MCF 10A (cell line): ENCODE data around the gene OR1F1. TPM values are rescaled to one million over a fixed set of nuclear protein-coding genes. Genes with fewer than 3 reads are reported as not detected.
"Not testable (repeated sequence)": the region's sequence is repeated elsewhere in the genome, so short reads cannot be mapped to it uniquely, and the experiment has no call there.

Experiments
- BruUV-seq: library from RNA; stranded (reverse); fragments of 400-500 nt; replicated peaks from 2 replicates; lab custom pipeline; 2021; lab: Mats Ljungman, UMichigan
- CTCF ChIA-PET: fragments of 300-600 bp; sonication (Branson Sonifier 250); formaldehyde crosslinking; extraction: SDS; loops from one replicate; lab custom pipeline; 2021; ENCODE audit warnings: antibody characterized with exemption, inconsistent platforms; lab: Yijun Ruan, JAX
- POLR2A ChIA-PET: fragments of 300-600, 350-650 bp; sonication (Branson Sonifier 250); formaldehyde crosslinking; extraction: SDS; loops from one replicate; lab custom pipeline; 2020; ENCODE audit warnings: antibody characterized with exemption, inconsistent platforms; lab: Yijun Ruan, JAX
- DNase-seq: peaks from one replicate; pipeline ENCODE4 v3.0.0-alpha.2; 2018; ENCODE audit not compliant: unreplicated experiment
- H3K27ac Mint-ChIP-seq: one replicate; pipeline ENCODE4 v1.8.0; 2022; ENCODE audit warnings: mild to moderate bottlenecking, low read depth, mixed read lengths; ENCODE audit not compliant: unreplicated experiment
- H3K27me3 Mint-ChIP-seq: one replicate; pipeline ENCODE4 v1.8.0; 2022; ENCODE audit warnings: mixed read lengths; ENCODE audit not compliant: insufficient read depth, unreplicated experiment
- H3K36me3 Mint-ChIP-seq: one replicate; pipeline ENCODE4 v1.8.0; 2022; ENCODE audit warnings: mild to moderate bottlenecking, moderate library complexity, mixed read lengths; ENCODE audit not compliant: insufficient read depth, unreplicated experiment
- H3K4me1 Mint-ChIP-seq: one replicate; pipeline ENCODE4 v1.8.0; 2022; ENCODE audit warnings: mixed read lengths; ENCODE audit not compliant: insufficient read depth, unreplicated experiment
- H3K4me3 Mint-ChIP-seq: one replicate; pipeline ENCODE4 v1.8.0; 2022; ENCODE audit warnings: mild to moderate bottlenecking, moderate library complexity, mixed read lengths; ENCODE audit not compliant: unreplicated experiment
- H3K9me3 Mint-ChIP-seq: one replicate; pipeline ENCODE4 v1.8.0; 2022; ENCODE audit warnings: mixed read lengths; ENCODE audit not compliant: unreplicated experiment
- intact Hi-C: fragments of 100-400 bp; cut with micrococcal nuclease; formaldehyde crosslinking; loops from 2 replicates; pipeline ENCODE4 v1.14.1; 2022
- total RNA-seq: library from RNA; stranded (reverse); gene quantifications from 2 replicates; pipeline ENCODE4 v1.2.3, GENCODE V29; 2022
- TF ChIP-seq, protein P1 (sequence below): fragments of 200-600 bp; IDR thresholded peaks from one replicate; pipeline ENCODE4 v1.8.0; 2022; ENCODE audit warnings: antibody characterized with exemption, mild to moderate bottlenecking; ENCODE audit not compliant: unreplicated experiment

OR1F1 gene
- total RNA-seq, 1 experiment from 2014 or later, result not detected

DNA sequence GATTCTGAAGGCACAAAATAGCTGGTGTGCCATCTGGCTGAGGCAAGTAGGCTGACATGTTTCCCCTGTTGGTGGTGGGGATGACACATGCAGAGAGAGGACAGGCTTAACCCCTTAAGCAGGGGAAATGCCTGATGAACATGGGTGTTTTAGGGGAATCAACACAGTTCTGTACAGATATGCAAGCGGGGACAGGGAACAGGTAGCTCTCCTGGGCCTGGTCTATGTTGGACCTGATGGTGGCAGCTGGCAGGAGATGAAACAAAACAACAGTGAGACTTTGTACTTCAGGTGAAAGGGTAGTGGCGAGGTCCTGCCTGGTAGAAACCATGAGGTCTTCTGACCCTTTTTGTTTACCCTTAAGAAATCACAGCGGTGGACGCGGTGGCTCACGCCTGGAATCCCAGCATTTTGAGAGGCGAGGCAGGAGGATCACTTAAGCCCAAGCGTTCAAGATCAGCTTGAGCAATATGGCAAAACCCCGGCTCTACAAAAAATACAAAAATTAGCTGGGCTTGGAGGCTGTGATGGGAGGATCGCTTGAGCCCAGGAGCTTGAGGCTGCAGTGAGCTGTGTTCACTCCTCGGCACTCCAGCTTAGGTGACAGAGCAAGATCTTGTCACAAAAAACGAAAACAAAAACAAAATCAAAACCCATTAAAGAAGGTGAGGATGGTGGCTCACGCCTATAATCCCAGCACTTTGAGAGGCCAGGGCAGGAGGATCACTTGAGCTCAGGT lies 10.5 kb downstream of the OR1F1 start:
- intact Hi-C loops, result no loop called here
- Mint-ChIP-seq H3K9me3 (no peaks in the 10 kb centered on the region), H3K4me1 (no peaks in the 10 kb centered on the region), H3K27ac (no peak overlapping the region), H3K27me3 (peaks cover 4% of the 10 kb centered on the region), H3K4me3 (no peak overlapping the region), H3K36me3 (no peaks in the 10 kb centered on the region)
- no peak for DNase-seq
- BruUV-seq, result no TSS peak
- ChIA-PET CTCF (interaction anchor here (0.7 to 1.0 kb wide), 2 partner anchors 9 to 66 kb away, joined by 3 read pairs; no protein-coding TSS in a partner anchor), POLR2A (interaction anchor here (1.1 to 2.0 kb wide), 3 partner anchors 11 to 48 kb away, joined by 3 to 5 read pairs (median 3); partner anchors contain the start of gene OR1F1)
- TF ChIP-seq, protein P1, sequence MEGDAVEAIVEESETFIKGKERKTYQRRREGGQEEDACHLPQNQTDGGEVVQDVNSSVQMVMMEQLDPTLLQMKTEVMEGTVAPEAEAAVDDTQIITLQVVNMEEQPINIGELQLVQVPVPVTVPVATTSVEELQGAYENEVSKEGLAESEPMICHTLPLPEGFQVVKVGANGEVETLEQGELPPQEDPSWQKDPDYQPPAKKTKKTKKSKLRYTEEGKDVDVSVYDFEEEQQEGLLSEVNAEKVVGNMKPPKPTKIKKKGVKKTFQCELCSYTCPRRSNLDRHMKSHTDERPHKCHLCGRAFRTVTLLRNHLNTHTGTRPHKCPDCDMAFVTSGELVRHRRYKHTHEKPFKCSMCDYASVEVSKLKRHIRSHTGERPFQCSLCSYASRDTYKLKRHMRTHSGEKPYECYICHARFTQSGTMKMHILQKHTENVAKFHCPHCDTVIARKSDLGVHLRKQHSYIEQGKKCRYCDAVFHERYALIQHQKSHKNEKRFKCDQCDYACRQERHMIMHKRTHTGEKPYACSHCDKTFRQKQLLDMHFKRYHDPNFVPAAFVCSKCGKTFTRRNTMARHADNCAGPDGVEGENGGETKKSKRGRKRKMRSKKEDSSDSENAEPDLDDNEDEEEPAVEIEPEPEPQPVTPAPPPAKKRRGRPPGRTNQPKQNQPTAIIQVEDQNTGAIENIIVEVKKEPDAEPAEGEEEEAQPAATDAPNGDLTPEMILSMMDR, result no peak

DNA sequence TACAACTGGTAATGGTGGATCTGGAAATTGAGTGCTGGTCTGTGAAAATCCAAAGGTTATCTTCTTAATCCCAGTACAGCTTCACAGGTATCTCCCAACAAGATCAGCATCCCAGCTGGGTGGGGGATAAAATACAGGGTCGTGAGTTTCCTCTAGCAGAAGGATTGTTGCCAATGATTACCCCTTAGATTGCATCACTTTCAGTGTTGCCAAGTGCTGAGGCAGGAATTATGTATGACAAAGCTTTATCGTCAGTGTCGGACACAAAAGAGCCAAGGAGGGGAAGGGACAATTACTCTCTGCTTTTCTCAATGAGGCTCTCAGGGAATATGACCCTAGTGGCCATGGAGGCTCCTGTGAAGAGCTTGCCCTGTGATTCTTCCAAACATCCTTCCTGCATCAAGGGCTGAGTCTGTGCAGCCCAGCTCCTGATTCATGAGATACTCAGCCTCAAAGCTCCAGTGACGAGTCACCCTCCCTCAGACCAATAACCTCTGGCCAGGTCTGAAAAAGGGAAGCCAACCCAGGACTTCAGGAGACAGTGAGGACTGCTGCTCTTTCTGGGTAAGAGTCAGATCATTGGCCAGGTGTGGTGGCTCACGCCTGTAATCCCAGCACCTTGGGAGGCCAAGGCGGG lies 15.0 kb downstream of the OR1F1 start:
- DNase-seq, result no peak
- TF ChIP-seq, protein P1, result no peak
- Mint-ChIP-seq H3K4me3 (no peak overlapping the region), H3K4me1 (no peaks in the 10 kb centered on the region), H3K36me3 (peaks cover 5% of the 10 kb centered on the region), H3K27ac (no peak overlapping the region), H3K9me3 (peaks cover 18% of the 10 kb centered on the region), H3K27me3 (peaks cover 20% of the 10 kb centered on the region)
- ChIA-PET CTCF (no interaction called here), POLR2A (interaction anchor here (1.1 kb wide), 1 partner anchor 62 kb away, joined by 4 read pairs; no protein-coding TSS in a partner anchor)
- intact Hi-C loops, result no loop called here
- BruUV-seq, result no TSS peak

GRCh38 chr16:3205939-3206338 lies 17.9 kb downstream of the OR1F1 start:
- DNase-seq, BruUV-seq, H3K27ac Mint-ChIP-seq, intact Hi-C loops, H3K4me1 Mint-ChIP-seq, H3K36me3 Mint-ChIP-seq, H3K4me3 Mint-ChIP-seq: not testable (repeated sequence)
- Mint-ChIP-seq H3K27me3 (peaks cover 20% of the 10 kb centered on the region), H3K9me3 (peaks cover 18% of the 10 kb centered on the region)
- CTCF ChIA-PET, result interaction anchor here (0.6 kb wide), 1 partner anchor 32 kb away, joined by 4 read pairs; no protein-coding TSS in a partner anchor
- POLR2A ChIA-PET, result interaction anchor here (0.7 kb wide), 1 partner anchor 7 kb away, joined by 3 read pairs; no protein-coding TSS in a partner anchor

GRCh38 chr16:3207086-3207953 lies 19.3 kb downstream of the OR1F1 start:
- ChIA-PET CTCF (interaction anchor here (0.6 kb wide), 1 partner anchor 27 kb away, joined by 3 read pairs; no protein-coding TSS in a partner anchor), POLR2A (no interaction called here)
- no peak overlapping the region for H3K27ac Mint-ChIP-seq
- peaks cover 5% of the 10 kb centered on the region for H3K36me3 Mint-ChIP-seq
- H3K27me3 Mint-ChIP-seq, result peaks cover 20% of the 10 kb centered on the region
- no peak for DNase-seq
- TF ChIP-seq, protein P1, result no peak
- H3K9me3 Mint-ChIP-seq, result peaks cover 23% of the 10 kb centered on the region
- intact Hi-C loops, result no loop called here
- H3K4me3 Mint-ChIP-seq, result no peak overlapping the region
- no TSS peak for BruUV-seq
- no peaks in the 10 kb centered on the region for H3K4me1 Mint-ChIP-seq
